IPS DF 6.9 (cell line): ENCODE measurements around the gene TSTD2.

ENCODE experiments used
- DNase-seq: peaks from one replicate; pipeline ENCODE4 v3.0.0-alpha.2; 2013; ENCODE audit warnings: low read depth, low spot score
- H3K27ac ChIP-seq: one replicate; pipeline ENCODE4 v1.5.1; 2013; ENCODE audit warnings: low read length, control low read depth
- H3K27me3 ChIP-seq: 2 replicates; pipeline ENCODE4 v1.6.1; 2013; ENCODE audit warnings: mild to moderate bottlenecking, low read length; ENCODE audit not compliant: control insufficient read depth, insufficient read depth
- H3K36me3 ChIP-seq: 2 replicates; pipeline ENCODE4 v1.6.1; 2013; ENCODE audit warnings: low read length; ENCODE audit not compliant: control insufficient read depth, insufficient read depth
- H3K4me1 ChIP-seq: 2 replicates; pipeline ENCODE4 v1.6.1; 2013; ENCODE audit warnings: low read length; ENCODE audit not compliant: control insufficient read depth, insufficient read depth
- H3K4me3 ChIP-seq: 2 replicates; pipeline ENCODE4 v1.5.1; 2013; ENCODE audit warnings: mild to moderate bottlenecking, low read length
- H3K9me3 ChIP-seq: 2 replicates; pipeline ENCODE4 v1.6.1; 2013; ENCODE audit warnings: low read length, inconsistent platforms; ENCODE audit not compliant: control insufficient read depth, insufficient read depth
- WGBS: extraction: QIAGEN DNeasy Blood & Tissue Kit; methylation state at CpG from one replicate; pipeline ENCODE4 v1.1.7; 2013; ENCODE audit warnings: mixed read lengths, missing lambda C conversion rate; ENCODE audit not compliant: insufficient read length, insufficient coverage; 5-methylcytosine and 5-hydroxymethylcytosine counted together

The TSTD2 gene

DNA sequence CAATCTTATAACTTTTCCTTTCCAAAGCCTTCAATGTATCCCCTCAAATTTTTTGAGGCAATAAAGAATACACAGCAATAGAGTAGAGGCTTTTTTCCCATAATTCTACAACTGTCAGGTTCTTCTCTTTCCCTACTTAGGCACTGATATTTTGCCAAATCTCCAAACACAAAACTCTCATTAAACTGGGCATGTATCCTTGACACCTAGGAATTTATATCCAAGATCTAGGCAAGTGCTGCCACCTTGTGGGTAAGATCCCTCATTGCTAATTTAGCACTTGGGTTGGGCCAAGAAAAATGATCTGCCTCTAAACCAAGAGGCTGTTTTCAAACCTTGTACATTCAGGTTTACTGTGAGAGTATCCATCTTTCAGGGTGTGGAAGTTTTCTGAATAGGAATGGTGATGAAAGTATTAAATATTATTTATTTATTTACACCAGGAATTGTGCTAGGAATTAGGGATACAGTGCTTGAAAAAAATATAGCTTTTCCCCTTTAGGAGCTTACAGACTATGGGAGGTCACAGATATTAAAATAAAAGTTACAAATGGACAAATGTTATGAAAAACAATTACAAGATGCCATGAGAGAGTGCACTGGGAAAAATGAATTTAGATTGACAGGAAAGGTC is 17.6 kb downstream of the TSTD2 start:
- Histone ChIP-seq H3K4me3 (no peak overlapping the region), H3K9me3 (no peaks in the 10 kb centered on the region), H3K27ac (no peak overlapping the region), H3K4me1 (no peaks in the 10 kb centered on the region), H3K27me3 (no peaks in the 10 kb centered on the region), H3K36me3 (peaks cover 2% of the 10 kb centered on the region; the same call in 1 of the 2 replicates)
- no peak for DNase-seq

DNA sequence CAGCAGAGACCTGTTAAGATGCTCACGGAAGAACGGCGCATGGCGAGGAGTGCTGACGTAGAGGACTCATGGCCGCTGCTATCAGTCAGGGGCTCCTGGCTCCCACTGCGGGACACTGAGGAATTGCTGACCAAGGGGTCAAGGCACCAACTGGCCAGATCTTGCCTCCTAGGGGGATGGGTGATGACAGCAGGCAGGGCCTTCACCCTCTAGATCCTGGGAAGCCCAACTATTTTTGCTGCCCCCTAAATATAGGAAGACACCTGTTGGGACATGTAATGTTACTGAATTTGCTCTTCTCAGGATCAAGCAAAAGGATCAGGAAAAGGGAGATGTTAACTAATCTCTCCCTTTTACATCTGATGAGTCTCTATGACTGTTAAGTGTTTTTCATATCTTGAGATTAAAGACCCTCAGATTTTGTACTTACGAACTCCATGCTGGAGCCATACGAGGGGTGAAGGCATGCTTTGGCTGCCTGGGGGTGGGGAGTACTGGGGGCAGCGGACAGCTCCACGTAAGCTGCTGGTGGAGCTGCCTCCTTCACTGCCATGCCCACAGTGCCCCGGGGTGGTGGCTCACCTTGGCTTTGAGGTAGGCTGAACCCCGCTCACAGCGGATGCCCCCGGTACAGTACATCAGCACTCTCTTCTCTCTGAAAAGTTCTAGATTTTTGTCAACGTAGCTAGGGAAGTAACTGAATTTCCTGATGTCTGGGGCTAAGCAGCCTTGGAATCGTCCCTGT is 28.1 kb downstream of the TSTD2 start:
- H3K36me3 ChIP-seq, result peaks cover 30% of the 10 kb centered on the region

DNA sequence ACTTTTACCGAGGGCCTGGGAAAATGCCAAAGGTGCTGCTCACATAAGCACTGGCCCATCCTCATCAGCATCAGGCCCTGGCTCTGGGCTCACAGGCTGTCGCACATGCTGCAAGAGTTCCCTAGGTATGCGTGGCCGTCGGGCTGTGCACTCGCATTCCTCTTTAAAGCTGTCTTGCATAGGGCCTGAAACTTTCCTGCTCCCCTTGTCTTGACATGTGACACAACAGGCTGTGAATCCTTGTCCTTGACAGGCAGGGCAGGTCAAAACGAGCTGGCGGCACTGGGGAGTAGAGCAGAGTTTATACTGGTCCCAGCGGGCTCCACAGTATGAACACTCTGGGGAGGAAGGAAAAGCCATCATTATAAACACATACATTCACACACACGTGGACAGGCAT is 30.7 kb downstream of the TSTD2 start:
- peaks cover 2% of the 10 kb centered on the region; the same call in 1 of the 2 replicates for H3K4me1 ChIP-seq
- H3K27ac ChIP-seq, result no peak overlapping the region
- DNase-seq, result no peak
- H3K9me3 ChIP-seq, result no peaks in the 10 kb centered on the region
- H3K36me3 ChIP-seq, result peaks cover 32% of the 10 kb centered on the region
- WGBS, result no CpG with 5 or more reads among the region's 10 CpGs
- no peak overlapping the region for H3K4me3 ChIP-seq
- no peaks in the 10 kb centered on the region for H3K27me3 ChIP-seq

More for the DNA sequence above, 28.1 kb downstream of the TSTD2 start:
- Histone ChIP-seq H3K9me3 (no peaks in the 10 kb centered on the region), H3K27ac (no peak overlapping the region), H3K4me1 (no peaks in the 10 kb centered on the region), H3K4me3 (no peak overlapping the region), H3K27me3 (no peaks in the 10 kb centered on the region)
- DNase-seq, result no peak
- WGBS, result no CpG with 5 or more reads among the region's 17 CpGs

DNA sequence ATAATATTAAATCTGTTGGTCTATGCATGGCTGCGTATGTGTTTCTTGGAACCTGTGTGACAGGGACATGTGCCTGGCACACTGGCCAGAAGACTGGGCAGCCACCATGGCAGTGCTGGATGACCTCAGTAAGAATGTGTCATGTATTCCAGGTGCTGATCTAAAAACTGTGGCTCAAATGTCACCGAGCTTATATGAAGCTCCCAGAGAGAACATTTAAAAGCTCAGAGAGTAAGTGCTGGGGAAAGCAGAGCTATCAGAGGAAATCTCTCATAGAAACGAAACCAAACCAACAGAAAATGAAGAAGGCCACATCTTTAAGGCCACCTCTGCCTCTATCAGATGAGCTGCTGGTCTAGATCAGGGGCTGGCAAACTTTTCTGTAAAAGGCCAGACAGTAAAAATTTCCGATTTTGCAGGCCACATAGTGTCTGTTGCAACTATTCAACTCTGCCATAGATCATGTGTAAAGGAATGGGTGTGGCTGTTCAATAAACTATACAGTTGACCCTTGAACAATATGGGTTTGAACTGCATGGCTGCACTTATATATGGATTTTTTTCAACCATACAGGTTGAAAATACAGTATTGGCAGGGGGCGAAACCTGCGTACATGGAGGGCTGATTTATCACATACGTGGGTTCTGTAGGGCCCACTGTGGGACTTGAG is 31.8 kb downstream of the TSTD2 start:
- Histone ChIP-seq H3K36me3 (peaks cover 32% of the 10 kb centered on the region), H3K27me3 (no peaks in the 10 kb centered on the region), H3K27ac (no peak overlapping the region), H3K4me3 (no peak overlapping the region), H3K4me1 (peaks cover 2% of the 10 kb centered on the region; the same call in 1 of the 2 replicates), H3K9me3 (no peaks in the 10 kb centered on the region)
- DNase-seq, result no peak
- no CpG with 5 or more reads among the region's 7 CpGs for WGBS

DNA sequence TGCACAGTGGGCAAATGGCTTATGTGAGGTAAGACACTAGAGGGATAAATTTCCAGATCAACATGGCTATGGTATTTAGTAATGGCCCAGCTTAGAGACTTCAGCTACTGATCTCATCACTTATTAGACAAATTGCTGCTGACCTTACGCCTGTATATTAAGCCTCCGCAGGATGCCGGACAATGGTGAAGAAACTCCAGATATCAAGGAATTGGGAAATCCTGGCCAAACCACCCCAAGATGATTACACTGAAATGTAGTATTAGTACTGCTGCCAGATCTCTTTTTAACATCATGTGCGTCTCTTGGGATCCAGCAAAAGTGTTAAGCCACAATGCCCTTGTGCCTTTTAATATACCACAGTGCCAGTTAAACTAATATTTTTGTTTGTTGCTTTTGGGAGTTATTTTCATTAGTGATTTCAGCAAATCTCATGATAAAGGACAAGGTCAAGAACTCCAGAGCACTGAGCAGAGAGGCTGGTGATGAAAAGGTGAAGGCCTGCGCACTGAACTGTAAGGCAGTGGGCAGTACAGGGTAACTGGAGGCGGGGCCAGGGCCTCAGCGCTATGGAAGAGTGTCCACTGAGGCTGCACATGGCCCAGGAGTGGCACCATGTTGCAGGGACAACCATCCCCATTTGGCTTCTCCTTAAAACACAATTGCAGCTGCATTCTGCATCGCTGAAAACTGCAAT is 32.5 kb downstream of the TSTD2 start:
- H3K27ac ChIP-seq, result no peak overlapping the region

DNA sequence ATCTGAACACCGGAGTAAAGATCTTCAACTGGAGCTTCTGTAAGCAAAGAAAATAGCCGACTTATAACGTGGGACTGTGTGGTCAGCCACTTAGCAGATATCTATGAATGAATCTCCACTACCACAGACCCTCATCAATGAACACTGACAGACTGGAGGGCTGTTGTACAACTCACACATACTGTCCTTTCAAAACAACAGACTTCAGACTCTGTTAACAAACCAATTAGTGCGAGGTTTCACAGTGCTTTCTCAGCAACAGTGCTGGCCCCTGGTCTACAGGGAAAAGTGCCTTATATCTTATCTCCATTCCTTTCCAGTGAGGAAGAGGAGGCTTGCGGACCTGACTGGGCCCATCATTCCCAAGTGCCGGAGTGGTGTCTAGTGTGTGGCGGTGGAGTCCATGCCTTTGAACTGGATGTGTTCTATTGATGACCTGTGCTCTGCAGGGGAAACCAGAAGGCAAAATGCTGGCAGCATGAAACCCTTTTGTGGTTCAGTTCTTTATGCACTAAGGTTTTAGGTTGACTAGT is 33.8 kb downstream of the TSTD2 start:
- DNase-seq, result no peak
- Histone ChIP-seq H3K27ac (no peak overlapping the region), H3K4me3 (no peak overlapping the region), H3K27me3 (no peaks in the 10 kb centered on the region), H3K36me3 (peaks cover 23% of the 10 kb centered on the region), H3K9me3 (no peaks in the 10 kb centered on the region), H3K4me1 (peaks cover 2% of the 10 kb centered on the region; the same call in 1 of the 2 replicates)
- no CpG with 5 or more reads among the region's 7 CpGs for WGBS

More for the DNA sequence above, 32.5 kb downstream of the TSTD2 start:
- H3K9me3 ChIP-seq, result no peaks in the 10 kb centered on the region
- no peak for DNase-seq
- WGBS, result no CpG with 5 or more reads among the region's 8 CpGs
- peaks cover 32% of the 10 kb centered on the region for H3K36me3 ChIP-seq
- no peak overlapping the region for H3K4me3 ChIP-seq
- H3K4me1 ChIP-seq, result peaks cover 2% of the 10 kb centered on the region; the same call in 1 of the 2 replicates
- no peaks in the 10 kb centered on the region for H3K27me3 ChIP-seq

DNA sequence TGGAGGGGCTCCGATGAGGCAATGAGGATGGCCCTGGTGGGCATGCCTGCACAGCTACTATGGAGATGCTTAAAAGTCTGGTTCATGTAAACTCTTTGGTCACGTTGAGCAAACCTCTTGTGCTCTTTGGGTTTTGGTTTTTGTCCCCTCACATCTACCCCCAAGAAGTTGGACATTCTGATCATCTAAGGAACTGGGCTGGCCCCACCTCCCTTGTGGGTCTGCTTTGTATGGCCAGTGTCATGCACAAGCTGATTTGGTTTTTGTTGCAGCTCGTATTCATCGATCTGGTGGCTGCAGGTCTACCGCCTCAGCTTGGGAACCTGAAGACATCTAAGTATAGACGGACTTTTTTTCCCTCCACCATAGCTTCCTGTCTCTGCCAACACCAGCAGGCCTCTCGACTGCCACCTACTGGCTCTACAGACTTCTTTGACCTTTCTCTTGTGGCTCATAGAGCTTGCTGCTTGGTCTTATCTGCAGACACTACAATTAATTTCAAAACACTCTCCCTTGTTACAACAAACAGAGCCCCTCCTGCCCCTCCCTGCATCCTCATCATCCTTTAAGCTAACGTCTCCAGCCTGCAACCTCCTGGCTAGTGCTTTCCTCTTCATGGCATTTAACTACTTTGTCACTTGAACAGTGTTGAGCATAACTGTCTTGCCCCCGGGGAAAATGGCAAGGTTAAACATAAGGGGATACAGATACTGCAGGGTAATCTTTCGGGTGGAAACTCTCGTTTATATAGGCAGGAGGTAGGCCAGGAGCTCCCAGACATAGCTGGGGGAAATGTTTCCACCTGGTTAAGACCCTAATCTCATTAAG is 34.5 kb downstream of the TSTD2 start:
- H3K4me3 ChIP-seq, result no peak overlapping the region
- no peaks in the 10 kb centered on the region for H3K27me3 ChIP-seq
- peaks cover 2% of the 10 kb centered on the region; the same call in 1 of the 2 replicates for H3K4me1 ChIP-seq
- no peak overlapping the region for H3K27ac ChIP-seq
- DNase-seq, result peak; percentile 48
- H3K9me3 ChIP-seq, result no peaks in the 10 kb centered on the region
- H3K36me3 ChIP-seq, result peaks cover 21% of the 10 kb centered on the region
- no CpG with 5 or more reads among the region's 11 CpGs for WGBS

DNA sequence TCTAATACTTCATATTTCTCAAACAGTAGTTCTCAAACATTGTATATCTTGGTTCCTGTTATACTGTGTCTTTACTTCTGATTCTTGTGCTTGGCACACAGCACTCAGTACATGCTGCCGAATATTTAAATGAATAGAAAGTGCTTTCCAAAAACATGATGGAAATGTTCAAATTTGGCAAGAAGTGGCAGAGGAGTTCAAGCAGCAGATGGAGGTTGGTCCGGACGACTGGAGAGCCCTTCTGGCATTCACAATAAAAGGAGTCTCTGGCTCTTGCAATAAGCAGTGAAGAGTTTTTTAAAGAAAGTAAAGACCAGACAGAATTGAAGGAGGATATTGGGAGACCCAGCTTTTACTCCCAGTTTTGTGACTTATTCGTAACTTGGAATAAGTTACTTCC is 36.3 kb downstream of the TSTD2 start:
- H3K27ac ChIP-seq, result no peak overlapping the region
- no peak for DNase-seq
- H3K36me3 ChIP-seq, result peaks cover 15% of the 10 kb centered on the region
- no CpG with 5 or more reads among the region's 4 CpGs for WGBS
- no peaks in the 10 kb centered on the region for H3K27me3 ChIP-seq
- no peak overlapping the region for H3K4me3 ChIP-seq
- H3K4me1 ChIP-seq, result peaks cover 2% of the 10 kb centered on the region; the same call in 1 of the 2 replicates
- H3K9me3 ChIP-seq, result no peaks in the 10 kb centered on the region

DNA sequence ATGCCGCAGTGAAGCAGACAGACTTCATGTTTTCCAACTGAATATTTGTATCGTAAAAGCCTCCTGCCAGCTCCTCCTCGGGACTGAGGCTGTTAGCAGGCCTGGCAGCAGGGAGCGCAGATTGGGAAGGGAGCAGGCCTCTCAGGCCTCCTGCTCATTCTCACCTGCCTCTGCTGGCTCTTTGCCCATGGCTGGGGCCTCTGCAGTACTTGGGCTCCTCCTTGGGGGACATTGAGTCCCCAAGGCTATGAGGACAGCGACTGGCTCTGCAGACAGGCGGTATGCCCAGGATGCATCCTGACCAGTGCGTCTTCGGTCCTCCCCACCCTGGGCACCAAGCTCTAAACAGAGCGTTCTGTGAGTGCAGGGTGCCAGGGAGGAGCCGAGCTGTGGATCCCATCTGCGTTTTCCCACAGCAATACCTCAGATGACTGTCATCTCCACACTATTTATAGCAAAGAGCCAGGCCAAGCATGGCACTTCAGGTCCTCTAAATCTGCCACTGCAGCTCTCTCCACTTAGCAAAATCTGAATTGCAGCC is 38.7 kb downstream of the TSTD2 start:
- Histone ChIP-seq H3K36me3 (peaks cover 1% of the 10 kb centered on the region; the same call in 1 of the 2 replicates), H3K27ac (no peak overlapping the region), H3K4me3 (no peak overlapping the region), H3K9me3 (no peaks in the 10 kb centered on the region), H3K4me1 (peaks cover 2% of the 10 kb centered on the region; the same call in 1 of the 2 replicates), H3K27me3 (no peaks in the 10 kb centered on the region)
- DNase-seq, result no peak
- WGBS, result no CpG with 5 or more reads among the region's 11 CpGs
